ENCODE measurements around the gene SYT5. TPM values are rescaled to one million over a fixed set of nuclear protein-coding genes. Genes with fewer than 3 reads are reported as not detected.

Gene SYT5
- total and polyA plus RNA-seq, 9 donors: 0.08 to 2.3 (median 0.46) TPM; not detected in 5

- no peaks in the 10 kb centered on the region for H3K9me3 ChIP-seq
- no peak overlapping the region for H3K27ac ChIP-seq
- no peaks in the 10 kb centered on the region for H3K4me1 ChIP-seq (ENCODE audit: insufficient read depth)
- no peak for DNase-seq
- 24 to 59% (median 46%) methylated on average over 14 of the region's 14 CpGs for WGBS, 3 donors
- intact Hi-C loops (cut with DNase I): no loop called here
- TF ChIP-seq POLR2A (IDR thresholded peaks at IDR 0.05) (no peak), CTCF (IDR thresholded peaks at IDR 0.05) (no peak), EP300 (IDR thresholded peaks at IDR 0.05) (no peak)
- H3K27me3 ChIP-seq: no peaks in the 10 kb centered on the region
- no peak overlapping the region for H3K4me3 ChIP-seq
- no peaks in the 10 kb centered on the region for H3K36me3 ChIP-seq
Measured at GRCh38 chr19:55132453-55133129, 47.5 kb downstream of the SYT5 start.

- 78 to 88% (median 84%) methylated on average over 16 of the region's 16 CpGs for WGBS, 3 donors
- H3K27ac ChIP-seq: no peak overlapping the region
- no peaks in the 10 kb centered on the region for H3K4me1 ChIP-seq (ENCODE audit: insufficient read depth)
- no peaks in the 10 kb centered on the region for H3K36me3 ChIP-seq
- DNase-seq: no peak
- intact Hi-C loops (cut with DNase I): no loop called here
- no peaks in the 10 kb centered on the region for H3K27me3 ChIP-seq
- no peaks in the 10 kb centered on the region for H3K9me3 ChIP-seq
- no peak overlapping the region for H3K4me3 ChIP-seq
- no peak for TF ChIP-seq EP300 (IDR thresholded peaks at IDR 0.05)
- TF ChIP-seq POLR2A (IDR thresholded peaks at IDR 0.05): no peak
- TF ChIP-seq CTCF (IDR thresholded peaks at IDR 0.05): no peak
Measured at GRCh38 chr19:55131421-55131820, 48.7 kb downstream of the SYT5 start.

Small RNAs within 50 kb of the gene (microRNA-seq; reads per million reads assigned to microRNA genes)
- gene MIR7975: 0 reads per million in 3 donors

Small RNAs within 50 kb of the gene (small RNA-seq; reads per million reads assigned to genes)
- gene MIR7975 (not detected), gene RF01210 (not detected)

Other genes with a start within 250 kb of the SYT5 start
- gene NLRP7, start 232.8 kb downstream of the SYT5 start, total RNA-seq: not detected
- under 1 TPM; 0.10 to 0.64 TPM for gene NLRP7, start 232.8 kb downstream of the SYT5 start, polyA plus RNA-seq
- gene NLRP2, start 213.9 kb downstream of the SYT5 start, total RNA-seq: 1 to 10 TPM in 3 of 7 donors, under 1 TPM in 3, not detected in 1; 0.15 to 3.8 (median 1.5) TPM
- 1 to 10 TPM; 1.6 to 4.2 TPM for gene NLRP2, start 213.9 kb downstream of the SYT5 start, polyA plus RNA-seq
- 1 to 10 TPM in 1 of 7 donors, under 1 TPM in 5, not detected in 1; 0.35 to 1.6 (median 0.57) TPM for gene GP6, start 142.0 kb downstream of the SYT5 start, total RNA-seq
- gene GP6, start 142.0 kb downstream of the SYT5 start, polyA plus RNA-seq: under 1 TPM; 0.16 to 0.20 TPM
- gene RDH13, start 117.1 kb downstream of the SYT5 start, total RNA-seq: 10 to 100 TPM in 6 of 7 donors, 1 to 10 TPM in 1; 7.8 to 17.3 (median 12.0) TPM
- 10 to 100 TPM in 1 of 2 donors, 1 to 10 TPM in 1; 8.3 to 10.1 TPM for gene RDH13, start 117.1 kb downstream of the SYT5 start, polyA plus RNA-seq
- gene EPS8L1, start 104.4 kb downstream of the SYT5 start, total RNA-seq: 100 to 1,000 TPM in 1 of 7 donors, 10 to 100 TPM in 2, 1 to 10 TPM in 3, under 1 TPM in 1; 0.88 to 142 (median 9.5) TPM
- gene EPS8L1, start 104.4 kb downstream of the SYT5 start, polyA plus RNA-seq: 1 to 10 TPM in 1 of 2 donors, under 1 TPM in 1; 0.87 to 2.8 TPM
- 100 to 1,000 TPM in 4 of 7 donors, 10 to 100 TPM in 3; 45.4 to 152 (median 110) TPM for gene PPP1R12C, start 62.7 kb downstream of the SYT5 start, total RNA-seq
- gene PPP1R12C, start 62.7 kb downstream of the SYT5 start, polyA plus RNA-seq: 100 to 1,000 TPM in 1 of 2 donors, 10 to 100 TPM in 1; 21.4 to 118 TPM
- 1 to 10 TPM in 4 of 7 donors, not detected in 3; 2.0 to 3.6 (median 2.8) TPM for gene TNNT1, start 31.1 kb downstream of the SYT5 start, total RNA-seq
- gene TNNT1, start 31.1 kb downstream of the SYT5 start, polyA plus RNA-seq: 1 to 10 TPM in 1 of 2 donors, not detected in 1; 1.3 TPM
- gene TNNI3, start 22.6 kb downstream of the SYT5 start, total RNA-seq: 10 to 100 TPM in 1 of 7 donors, 1 to 10 TPM in 1, under 1 TPM in 3, not detected in 2; 0.62 to 10.2 (median 0.87) TPM
- 10 to 100 TPM in 1 of 2 donors, 1 to 10 TPM in 1; 2.4 to 14.4 TPM for gene TNNI3, start 22.6 kb downstream of the SYT5 start, polyA plus RNA-seq
- 10 to 100 TPM in 1 of 7 donors, 1 to 10 TPM in 3, under 1 TPM in 1, not detected in 2; 0.48 to 34.8 (median 2.7) TPM for gene DNAAF3, start 13.7 kb downstream of the SYT5 start, total RNA-seq
- gene DNAAF3, start 13.7 kb downstream of the SYT5 start, polyA plus RNA-seq: under 1 TPM; 0.16 to 0.72 TPM
- gene PTPRH, start 29.2 kb upstream of the SYT5 start, total RNA-seq: 1 to 10 TPM in 5 of 7 donors, under 1 TPM in 2; 0.23 to 4.1 (median 1.2) TPM
- gene PTPRH, start 29.2 kb upstream of the SYT5 start, polyA plus RNA-seq: 1 to 10 TPM in 1 of 2 donors, under 1 TPM in 1; 0.45 to 4.6 TPM
- gene TMEM86B, start 48.5 kb upstream of the SYT5 start, total RNA-seq: 1 to 10 TPM; 2.6 to 4.9 (median 3.5) TPM
- gene TMEM86B, start 48.5 kb upstream of the SYT5 start, polyA plus RNA-seq: 1 to 10 TPM in 1 of 2 donors, not detected in 1; 3.0 TPM
- 10 to 100 TPM; 14.1 to 52.2 (median 46.3) TPM for gene PPP6R1, start 78.7 kb upstream of the SYT5 start, total RNA-seq
- 10 to 100 TPM; 21.3 to 26.9 TPM for gene PPP6R1, start 78.7 kb upstream of the SYT5 start, polyA plus RNA-seq
- gene HSPBP1, start 99.8 kb upstream of the SYT5 start, total RNA-seq: 10 to 100 TPM; 20.5 to 40.7 (median 31.8) TPM
- gene HSPBP1, start 99.8 kb upstream of the SYT5 start, polyA plus RNA-seq: 10 to 100 TPM in 1 of 2 donors, 1 to 10 TPM in 1; 3.6 to 36.5 TPM
- gene BRSK1, start 103.7 kb upstream of the SYT5 start, total RNA-seq: 10 to 100 TPM in 1 of 7 donors, 1 to 10 TPM in 6; 1.9 to 11.3 (median 4.8) TPM
- 1 to 10 TPM; 2.3 to 5.0 TPM for gene BRSK1, start 103.7 kb upstream of the SYT5 start, polyA plus RNA-seq
- 1 to 10 TPM in 3 of 7 donors, under 1 TPM in 4; 0.36 to 3.9 (median 0.79) TPM for gene TMEM150B, start 145.1 kb upstream of the SYT5 start, total RNA-seq
- gene TMEM150B, start 145.1 kb upstream of the SYT5 start, polyA plus RNA-seq: under 1 TPM; 0.55 to 0.73 TPM
- gene KMT5C, start 159.6 kb upstream of the SYT5 start, total RNA-seq: 10 to 100 TPM in 6 of 7 donors, 1 to 10 TPM in 1; 8.1 to 26.2 (median 12.6) TPM
- 10 to 100 TPM in 1 of 2 donors, under 1 TPM in 1; 0.37 to 11.9 TPM for gene KMT5C, start 159.6 kb upstream of the SYT5 start, polyA plus RNA-seq
- gene COX6B2, start 174.4 kb upstream of the SYT5 start, total RNA-seq: 1 to 10 TPM in 1 of 7 donors, under 1 TPM in 5, not detected in 1; 0.20 to 1.5 (median 0.46) TPM
- under 1 TPM in 1 of 2 donors, not detected in 1; 0.10 TPM for gene COX6B2, start 174.4 kb upstream of the SYT5 start, polyA plus RNA-seq
- gene GARIN5B, start 183.0 kb upstream of the SYT5 start, total RNA-seq: not detected
- not detected for gene GARIN5B, start 183.0 kb upstream of the SYT5 start, polyA plus RNA-seq
- gene IL11, start 190.2 kb upstream of the SYT5 start, total RNA-seq: 1 to 10 TPM in 1 of 7 donors, under 1 TPM in 1, not detected in 5; 0.11 to 1.3 TPM
- under 1 TPM in 1 of 2 donors, not detected in 1; 0.08 TPM for gene IL11, start 190.2 kb upstream of the SYT5 start, polyA plus RNA-seq
- 10 to 100 TPM in 1 of 7 donors, 1 to 10 TPM in 3, under 1 TPM in 1, not detected in 2; 0.72 to 45.1 (median 2.5) TPM for gene TMEM190, start 196.5 kb upstream of the SYT5 start, total RNA-seq
- gene TMEM190, start 196.5 kb upstream of the SYT5 start, polyA plus RNA-seq: not detected
- gene TMEM238, start 204.0 kb upstream of the SYT5 start, total RNA-seq: 10 to 100 TPM in 1 of 7 donors, 1 to 10 TPM in 5, under 1 TPM in 1; 0.93 to 31.2 (median 2.5) TPM
- under 1 TPM in 1 of 2 donors, not detected in 1; 0.10 TPM for gene TMEM238, start 204.0 kb upstream of the SYT5 start, polyA plus RNA-seq
- gene RPL28, start 205.6 kb upstream of the SYT5 start, total RNA-seq: 1,000 to 10,000 TPM in 5 of 7 donors, 100 to 1,000 TPM in 2; 604 to 2,543 (median 2,257) TPM
- gene RPL28, start 205.6 kb upstream of the SYT5 start, polyA plus RNA-seq: 1,000 to 10,000 TPM in 1 of 2 donors, 100 to 1,000 TPM in 1; 391 to 2,645 TPM
- 10 to 100 TPM; 10.0 to 30.1 (median 17.9) TPM for gene UBE2S, start 227.5 kb upstream of the SYT5 start, total RNA-seq
- gene UBE2S, start 227.5 kb upstream of the SYT5 start, polyA plus RNA-seq: 1 to 10 TPM; 3.2 to 8.2 TPM